GM10248 (cell line): ENCODE data around the gene FLT1.

ENCODE experiments used
- CTCF ChIA-PET: fragments of 300-600 bp; sonication (Branson Sonifier 250); formaldehyde crosslinking; extraction: SDS; loops from one replicate; lab custom pipeline; 2021; ENCODE audit warnings: antibody characterized with exemption; lab: Yijun Ruan, JAX
- POLR2A ChIA-PET: fragments of 350-650 bp; sonication (Branson Sonifier 250); formaldehyde crosslinking; extraction: SDS; loops from one replicate; lab custom pipeline; 2020; ENCODE audit warnings: antibody characterized with exemption; lab: Yijun Ruan, JAX
- DNase-seq: peaks from one replicate; pipeline ENCODE4 v3.0.0; 2012; ENCODE audit errors: extremely low spot score
- TF ChIP-seq, protein P1 (sequence below): IDR thresholded peaks from 2 replicates; pipeline ENCODE4 v1.5.1; 2012; ENCODE audit warnings: mild to moderate bottlenecking, low read depth; ENCODE audit errors: extremely low read depth, missing control alignments, control extremely low read depth

The FLT1 gene

DNA sequence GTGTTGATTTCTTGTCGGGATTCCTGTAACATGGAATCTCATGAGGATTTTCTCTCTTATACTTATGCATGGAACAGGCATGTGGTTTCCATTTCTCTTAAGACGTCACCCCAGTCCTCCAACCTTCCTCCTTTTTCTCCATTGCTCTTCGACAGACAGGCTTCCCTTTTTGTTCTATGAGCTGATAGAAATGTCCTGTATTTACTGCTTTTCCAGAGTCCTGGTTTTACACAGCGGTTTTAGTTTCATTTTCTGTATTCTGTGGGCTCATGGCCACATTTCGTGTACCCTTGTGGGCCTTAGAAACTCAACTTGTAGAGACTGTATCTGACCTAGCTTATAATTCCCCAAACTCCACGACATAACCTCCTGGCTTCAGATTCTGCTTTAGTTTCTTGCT is 243.5 kb downstream of the FLT1 start:
- TF ChIP-seq, protein P1, sequence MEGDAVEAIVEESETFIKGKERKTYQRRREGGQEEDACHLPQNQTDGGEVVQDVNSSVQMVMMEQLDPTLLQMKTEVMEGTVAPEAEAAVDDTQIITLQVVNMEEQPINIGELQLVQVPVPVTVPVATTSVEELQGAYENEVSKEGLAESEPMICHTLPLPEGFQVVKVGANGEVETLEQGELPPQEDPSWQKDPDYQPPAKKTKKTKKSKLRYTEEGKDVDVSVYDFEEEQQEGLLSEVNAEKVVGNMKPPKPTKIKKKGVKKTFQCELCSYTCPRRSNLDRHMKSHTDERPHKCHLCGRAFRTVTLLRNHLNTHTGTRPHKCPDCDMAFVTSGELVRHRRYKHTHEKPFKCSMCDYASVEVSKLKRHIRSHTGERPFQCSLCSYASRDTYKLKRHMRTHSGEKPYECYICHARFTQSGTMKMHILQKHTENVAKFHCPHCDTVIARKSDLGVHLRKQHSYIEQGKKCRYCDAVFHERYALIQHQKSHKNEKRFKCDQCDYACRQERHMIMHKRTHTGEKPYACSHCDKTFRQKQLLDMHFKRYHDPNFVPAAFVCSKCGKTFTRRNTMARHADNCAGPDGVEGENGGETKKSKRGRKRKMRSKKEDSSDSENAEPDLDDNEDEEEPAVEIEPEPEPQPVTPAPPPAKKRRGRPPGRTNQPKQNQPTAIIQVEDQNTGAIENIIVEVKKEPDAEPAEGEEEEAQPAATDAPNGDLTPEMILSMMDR = no peak
- POLR2A ChIA-PET = no interaction called here
- DNase-seq = no peak
- CTCF ChIA-PET = interaction anchor here (1.2 kb wide), 1 partner anchor 79 kb away, joined by 3 read pairs; no protein-coding TSS in a partner anchor

DNA sequence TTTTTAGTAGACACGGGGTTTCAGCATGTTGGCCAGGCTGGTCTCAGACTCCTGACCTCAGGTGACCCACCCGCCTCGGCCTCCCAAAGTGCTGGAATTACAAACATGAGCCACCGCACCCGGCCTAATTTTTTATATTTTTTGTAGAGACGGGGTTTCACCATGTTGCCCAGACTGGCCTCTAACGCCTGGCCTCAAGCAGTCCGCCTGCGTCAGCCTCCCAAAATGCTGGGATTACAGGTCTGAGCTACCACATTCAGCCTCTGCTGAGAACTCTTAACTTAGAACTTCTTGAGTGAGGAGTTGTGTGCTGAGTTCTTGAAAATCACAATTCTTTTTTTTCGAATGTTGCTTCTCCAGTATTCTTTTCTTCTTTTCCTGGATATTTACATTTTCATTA is 244.4 kb downstream of the FLT1 start:
- no peak for DNase-seq
- POLR2A ChIA-PET = no interaction called here
- TF ChIP-seq, protein P1 = no peak
- CTCF ChIA-PET = no interaction called here
